ENCODE measurements around the gene DYNC2I2. TPM values are rescaled to one million over a fixed set of nuclear protein-coding genes. Genes with fewer than 3 reads are reported as not detected.

DYNC2I2 gene
- total and polyA plus RNA-seq, 3 donors from 2014 or later, result 78.4 to 102 (median 96.7) TPM

DNA sequence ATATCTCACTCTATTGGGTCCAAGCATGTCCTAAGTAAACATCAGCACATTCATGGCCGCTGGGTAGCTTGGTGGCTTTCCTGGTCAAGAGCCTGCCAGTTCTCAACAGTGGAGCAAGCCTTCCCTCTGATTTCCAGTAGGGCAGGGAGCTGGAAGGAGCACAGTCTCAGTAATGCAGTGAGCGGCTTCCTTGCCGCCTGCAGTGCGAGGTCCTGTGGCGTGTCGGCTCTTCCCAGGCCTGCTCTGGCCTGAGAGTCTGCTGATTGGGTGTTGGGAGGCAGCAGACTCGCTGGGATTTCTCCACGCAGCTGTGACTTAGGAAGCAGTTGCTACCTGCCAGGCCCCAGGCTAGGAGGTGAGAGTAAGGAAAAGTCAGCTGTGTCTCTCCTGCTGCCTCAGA, 53.0 kb downstream of the DYNC2I2 start:
- H3K4me3 ChIP-seq, result no peak overlapping the region
- 88% methylated on average over 6 to 8 of the region's 8 CpGs for WGBS, 2 donors
- no peaks in the 10 kb centered on the region for H3K36me3 ChIP-seq (ENCODE audit: low read depth, missing control alignments)
- H3K27me3 ChIP-seq, result no peaks in the 10 kb centered on the region
- no peaks in the 10 kb centered on the region for H3K9me3 ChIP-seq
- no peak overlapping the region for H3K27ac ChIP-seq
- TF ChIP-seq POLR2A (IDR thresholded peaks at IDR 0.05), result no peak
- TF ChIP-seq, protein P1, sequence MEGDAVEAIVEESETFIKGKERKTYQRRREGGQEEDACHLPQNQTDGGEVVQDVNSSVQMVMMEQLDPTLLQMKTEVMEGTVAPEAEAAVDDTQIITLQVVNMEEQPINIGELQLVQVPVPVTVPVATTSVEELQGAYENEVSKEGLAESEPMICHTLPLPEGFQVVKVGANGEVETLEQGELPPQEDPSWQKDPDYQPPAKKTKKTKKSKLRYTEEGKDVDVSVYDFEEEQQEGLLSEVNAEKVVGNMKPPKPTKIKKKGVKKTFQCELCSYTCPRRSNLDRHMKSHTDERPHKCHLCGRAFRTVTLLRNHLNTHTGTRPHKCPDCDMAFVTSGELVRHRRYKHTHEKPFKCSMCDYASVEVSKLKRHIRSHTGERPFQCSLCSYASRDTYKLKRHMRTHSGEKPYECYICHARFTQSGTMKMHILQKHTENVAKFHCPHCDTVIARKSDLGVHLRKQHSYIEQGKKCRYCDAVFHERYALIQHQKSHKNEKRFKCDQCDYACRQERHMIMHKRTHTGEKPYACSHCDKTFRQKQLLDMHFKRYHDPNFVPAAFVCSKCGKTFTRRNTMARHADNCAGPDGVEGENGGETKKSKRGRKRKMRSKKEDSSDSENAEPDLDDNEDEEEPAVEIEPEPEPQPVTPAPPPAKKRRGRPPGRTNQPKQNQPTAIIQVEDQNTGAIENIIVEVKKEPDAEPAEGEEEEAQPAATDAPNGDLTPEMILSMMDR (IDR thresholded peaks at IDR 0.05), result no peak
- H3K4me1 ChIP-seq, result no peaks in the 10 kb centered on the region
- intact Hi-C loops (cut with DNase I; ENCODE audit: low total_unique reads), result no loop called here
- DNase-seq, result no peak

DNA sequence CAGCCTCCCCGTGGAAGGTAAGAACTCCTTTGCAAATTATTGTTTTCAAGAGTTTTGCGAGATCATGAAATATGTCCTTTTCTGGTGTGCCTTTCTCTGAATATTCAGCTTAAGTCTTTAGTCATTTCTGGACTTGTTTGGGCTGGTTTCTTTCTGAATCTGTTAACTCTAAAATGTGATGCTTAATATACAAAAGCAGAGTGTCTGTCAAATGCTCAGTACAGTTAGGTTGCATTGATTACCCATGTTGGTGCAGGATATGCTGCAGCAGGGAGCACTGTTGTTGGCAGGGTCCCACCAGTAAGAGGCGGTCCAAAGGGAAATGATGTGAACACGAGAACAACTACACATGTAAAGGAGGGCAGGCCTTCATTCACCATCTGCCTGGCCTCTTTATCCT, 56.5 kb downstream of the DYNC2I2 start:
- no peak overlapping the region for H3K4me3 ChIP-seq
- WGBS, 2 donors, result 79 to 81% methylated on average over 4 of the region's 4 CpGs
- no peaks in the 10 kb centered on the region for H3K9me3 ChIP-seq
- TF ChIP-seq, protein P1 (IDR thresholded peaks at IDR 0.05), result no peak
- no peak for TF ChIP-seq POLR2A (IDR thresholded peaks at IDR 0.05)
- H3K36me3 ChIP-seq (ENCODE audit: low read depth, missing control alignments), result no peaks in the 10 kb centered on the region
- no peaks in the 10 kb centered on the region for H3K27me3 ChIP-seq
- no peaks in the 10 kb centered on the region for H3K4me1 ChIP-seq
- intact Hi-C loops (cut with DNase I; ENCODE audit: low total_unique reads), result no loop called here
- H3K27ac ChIP-seq, result no peak overlapping the region
- DNase-seq, result no peak

DNA sequence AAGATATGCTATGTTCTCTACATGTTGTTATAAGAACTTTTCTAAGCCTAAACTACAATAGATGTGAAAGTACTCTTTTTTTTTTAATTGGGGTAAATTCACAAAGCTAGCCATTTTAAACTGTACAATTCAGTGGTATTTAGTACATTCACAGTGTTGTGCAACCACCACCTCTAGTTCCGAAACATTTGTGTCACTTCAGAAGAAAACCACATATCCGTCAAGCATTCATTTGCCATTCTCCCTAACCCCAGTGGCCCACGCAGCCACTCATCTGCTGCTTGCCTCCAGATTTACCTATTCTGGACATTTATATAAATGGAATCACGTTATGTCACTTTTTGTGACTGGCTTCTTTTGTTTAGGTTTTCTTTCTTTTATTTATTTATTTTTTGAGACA, 61.2 kb downstream of the DYNC2I2 start:
- TF ChIP-seq POLR2A (IDR thresholded peaks at IDR 0.05), result no peak
- intact Hi-C loops (cut with DNase I; ENCODE audit: low total_unique reads), result no loop called here
- DNase-seq, result no peak
- H3K4me3 ChIP-seq, result no peak overlapping the region
- no peaks in the 10 kb centered on the region for H3K36me3 ChIP-seq (ENCODE audit: low read depth, missing control alignments)
- H3K27ac ChIP-seq, result no peak overlapping the region
- 92 to 95% methylated on average over 4 of the region's 4 CpGs for WGBS, 2 donors
- no peaks in the 10 kb centered on the region for H3K4me1 ChIP-seq
- no peaks in the 10 kb centered on the region for H3K27me3 ChIP-seq
- H3K9me3 ChIP-seq, result no peaks in the 10 kb centered on the region

DNA sequence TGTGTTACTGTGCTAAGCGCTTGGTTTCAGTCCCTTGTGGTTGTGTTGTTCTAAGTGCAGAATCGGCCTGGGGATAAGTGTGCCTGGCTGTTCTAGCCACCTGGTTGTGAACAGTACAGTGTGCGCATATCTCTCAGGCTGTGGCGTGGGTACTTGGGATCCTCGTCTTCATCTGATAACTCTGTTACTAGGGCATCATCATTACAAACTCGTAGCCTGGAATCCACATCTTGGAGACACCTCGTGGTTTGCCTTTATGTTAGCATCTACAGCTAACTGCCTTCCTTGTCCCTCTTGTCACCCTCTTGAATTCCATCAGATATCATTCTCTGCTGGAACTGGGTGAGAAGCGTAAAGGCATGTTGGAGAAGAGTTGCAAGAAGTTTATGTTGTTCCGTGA, 62.8 kb downstream of the DYNC2I2 start:
- no peak overlapping the region for H3K4me3 ChIP-seq
- H3K4me1 ChIP-seq, result no peaks in the 10 kb centered on the region
- 76 to 85% methylated on average over 8 to 9 of the region's 9 CpGs for WGBS, 2 donors
- H3K27ac ChIP-seq, result no peak overlapping the region
- TF ChIP-seq, protein P1 (IDR thresholded peaks at IDR 0.05), result no peak
- TF ChIP-seq POLR2A (IDR thresholded peaks at IDR 0.05), result no peak
- H3K27me3 ChIP-seq, result no peaks in the 10 kb centered on the region
- no peaks in the 10 kb centered on the region for H3K9me3 ChIP-seq
- DNase-seq, result no peak
- intact Hi-C loops (cut with DNase I; ENCODE audit: low total_unique reads), result no loop called here
- no peaks in the 10 kb centered on the region for H3K36me3 ChIP-seq (ENCODE audit: low read depth, missing control alignments)

DNA sequence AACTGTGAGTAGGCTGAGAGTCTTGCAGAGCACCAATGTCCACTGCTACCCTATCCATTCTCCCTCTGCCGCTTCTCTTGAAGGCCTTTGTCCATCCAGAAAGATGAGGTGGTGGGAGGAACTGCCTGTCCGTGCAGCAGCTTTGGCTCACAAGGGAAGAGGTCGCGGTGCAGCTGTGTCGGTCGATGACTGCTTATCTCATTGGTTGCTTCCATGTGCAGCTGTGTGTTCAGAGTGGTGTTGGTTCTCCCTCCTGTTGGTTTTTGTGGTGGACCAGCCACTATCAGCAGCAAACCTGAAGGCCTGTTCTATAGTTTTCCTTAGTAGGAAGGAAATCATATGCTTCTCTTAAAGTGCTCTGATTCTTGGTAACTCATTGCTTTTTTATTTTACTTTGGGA, 63.6 kb downstream of the DYNC2I2 start:
- H3K27me3 ChIP-seq, result no peaks in the 10 kb centered on the region
- no peak overlapping the region for H3K4me3 ChIP-seq
- TF ChIP-seq POLR2A (IDR thresholded peaks at IDR 0.05), result no peak
- TF ChIP-seq, protein P1 (IDR thresholded peaks at IDR 0.05), result no peak
- no peak for DNase-seq
- H3K27ac ChIP-seq, result no peak overlapping the region
- no peaks in the 10 kb centered on the region for H3K36me3 ChIP-seq (ENCODE audit: low read depth, missing control alignments)
- no peaks in the 10 kb centered on the region for H3K9me3 ChIP-seq
- no peaks in the 10 kb centered on the region for H3K4me1 ChIP-seq
- 71 to 72% methylated on average over 6 of the region's 6 CpGs for WGBS, 2 donors
- intact Hi-C loops (cut with DNase I; ENCODE audit: low total_unique reads), result no loop called here

All from testis (tissue), 3 donors.